HG03469 (cell line): ENCODE measurements around the gene BAIAP2L2.
"Not testable (repeated sequence)": the region's sequence is repeated elsewhere in the genome, so short reads cannot be mapped to it uniquely, and the experiment has no call there.

ENCODE experiments used
- ATAC-seq: cut with Tn5 transposase; IDR thresholded peaks from one replicate; pipeline ENCODE4 v1.9.1; 2021; ENCODE audit warnings: mild to moderate bottlenecking, moderate library complexity, moderate number of reproducible peaks; ENCODE audit not compliant: unreplicated experiment

Gene BAIAP2L2

DNA sequence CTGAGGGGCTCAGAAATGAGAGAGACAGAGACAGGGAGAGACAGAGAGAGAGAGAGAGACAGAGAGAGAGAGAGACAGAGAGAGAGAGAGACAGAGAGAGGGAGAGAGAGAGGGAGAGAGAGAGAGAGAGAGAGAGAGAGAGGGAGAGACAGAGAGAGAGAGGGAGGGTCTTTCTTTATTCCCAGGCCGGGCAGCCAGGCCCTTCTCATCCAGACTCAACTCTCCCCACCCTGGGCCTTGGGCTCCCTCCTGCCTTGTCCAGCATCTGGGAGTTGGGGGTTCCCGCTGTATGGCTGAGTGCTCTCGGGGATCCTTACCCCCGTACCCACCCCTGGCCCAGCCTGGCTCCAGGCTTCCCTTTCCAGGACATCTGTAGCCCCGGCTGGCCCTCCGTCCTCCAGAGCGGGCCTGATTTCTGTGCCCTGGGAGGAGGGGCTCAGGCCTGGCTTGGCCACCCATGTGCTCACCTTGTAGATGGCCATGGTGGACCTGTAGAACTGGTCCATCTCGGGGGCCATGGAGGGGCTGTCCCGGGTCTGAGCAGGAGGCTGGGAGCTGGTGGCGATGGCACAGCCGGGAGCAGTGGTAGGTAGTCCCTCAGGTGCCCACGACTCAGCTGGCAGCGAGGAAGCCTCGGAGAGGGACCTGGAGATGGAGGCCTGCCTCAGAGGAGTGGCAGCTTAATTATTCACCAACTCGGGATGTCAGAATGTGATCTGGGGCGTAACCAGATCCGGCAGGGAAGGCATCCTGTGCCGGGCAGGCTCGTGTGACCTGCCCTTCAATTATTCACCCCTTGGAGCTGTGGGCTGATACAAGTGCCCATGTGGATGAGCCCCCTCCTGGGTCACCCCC lies at the start of gene BAIAP2L2:
BAIAP2L2 (minus strand) TSS at position 677 of the 855 bp plus-strand sequence; CDS start at position 518, 159 bp downstream.
- no peak for ATAC-seq

DNA sequence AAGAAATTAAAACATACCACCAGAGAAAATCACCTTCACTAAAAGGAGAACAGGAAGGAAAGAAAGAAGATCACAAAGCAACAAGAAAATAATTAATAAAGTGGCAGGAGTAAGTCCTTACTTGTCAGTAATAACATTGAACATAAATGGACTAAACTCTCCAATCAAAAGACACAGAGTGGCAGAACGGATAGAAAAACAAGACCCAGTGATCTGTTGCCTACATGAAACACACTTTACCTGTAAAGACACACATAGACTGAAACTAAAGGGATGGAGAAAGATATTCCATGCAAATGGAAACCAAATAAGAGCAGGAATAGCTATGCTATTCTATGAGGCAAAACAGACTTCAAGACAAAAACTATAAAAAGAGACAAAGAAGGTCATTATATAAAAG lies 45.2 kb upstream of the BAIAP2L2 start:
- no peak for ATAC-seq

DNA sequence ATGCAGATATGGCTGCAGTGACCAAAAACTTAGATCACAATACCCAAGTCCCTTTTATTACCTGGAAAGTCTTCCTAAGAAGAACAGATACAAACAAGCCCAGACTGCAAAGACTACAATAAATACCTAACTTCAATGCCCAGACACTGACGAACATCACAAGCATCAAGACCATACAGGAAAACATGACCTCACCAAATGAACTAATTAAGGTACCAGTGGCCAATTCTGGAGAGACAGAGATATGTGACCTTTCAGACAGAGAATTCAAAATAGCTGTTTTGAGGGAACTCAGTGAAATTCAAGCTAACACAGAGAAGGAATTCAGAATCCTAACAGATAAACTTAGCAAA lies 44.1 kb upstream of the BAIAP2L2 start:
- ATAC-seq: not testable (repeated sequence)

- no peak for ATAC-seq
Observed at GRCh38 chr22:38153821-38154562, 43.5 kb upstream of the BAIAP2L2 start.

DNA sequence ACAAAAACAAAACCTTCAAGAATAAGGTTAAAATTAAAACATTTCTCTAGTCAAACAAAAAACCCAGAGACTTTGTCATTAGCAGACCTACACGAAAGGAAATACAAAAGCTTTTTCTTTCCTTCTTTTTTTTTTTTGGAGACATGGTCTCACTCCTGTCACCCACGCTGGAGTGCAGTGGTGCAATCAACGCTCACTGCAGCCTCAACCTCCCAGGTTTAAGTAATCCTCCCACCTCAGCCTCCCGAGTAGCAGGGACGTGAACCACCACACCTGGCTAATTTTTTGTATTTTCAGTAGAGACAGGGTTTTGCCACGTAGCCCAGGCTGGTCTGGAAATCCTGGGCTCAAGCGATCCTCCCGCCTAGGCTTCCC lies 40.6 kb upstream of the BAIAP2L2 start:
- ATAC-seq: no peak

- ATAC-seq: no peak
Observed at GRCh38 chr22:38148245-38148644, 37.8 kb upstream of the BAIAP2L2 start.

- not testable (repeated sequence) for ATAC-seq
Observed at GRCh38 chr22:38146166-38146565, 35.7 kb upstream of the BAIAP2L2 start.

GRCh38 chr22:38144025-38144405 lies 33.5 kb upstream of the BAIAP2L2 start:
- ATAC-seq: no peak

- ATAC-seq: no peak
Observed at GRCh38 chr22:38142606-38143005, 32.1 kb upstream of the BAIAP2L2 start.

DNA sequence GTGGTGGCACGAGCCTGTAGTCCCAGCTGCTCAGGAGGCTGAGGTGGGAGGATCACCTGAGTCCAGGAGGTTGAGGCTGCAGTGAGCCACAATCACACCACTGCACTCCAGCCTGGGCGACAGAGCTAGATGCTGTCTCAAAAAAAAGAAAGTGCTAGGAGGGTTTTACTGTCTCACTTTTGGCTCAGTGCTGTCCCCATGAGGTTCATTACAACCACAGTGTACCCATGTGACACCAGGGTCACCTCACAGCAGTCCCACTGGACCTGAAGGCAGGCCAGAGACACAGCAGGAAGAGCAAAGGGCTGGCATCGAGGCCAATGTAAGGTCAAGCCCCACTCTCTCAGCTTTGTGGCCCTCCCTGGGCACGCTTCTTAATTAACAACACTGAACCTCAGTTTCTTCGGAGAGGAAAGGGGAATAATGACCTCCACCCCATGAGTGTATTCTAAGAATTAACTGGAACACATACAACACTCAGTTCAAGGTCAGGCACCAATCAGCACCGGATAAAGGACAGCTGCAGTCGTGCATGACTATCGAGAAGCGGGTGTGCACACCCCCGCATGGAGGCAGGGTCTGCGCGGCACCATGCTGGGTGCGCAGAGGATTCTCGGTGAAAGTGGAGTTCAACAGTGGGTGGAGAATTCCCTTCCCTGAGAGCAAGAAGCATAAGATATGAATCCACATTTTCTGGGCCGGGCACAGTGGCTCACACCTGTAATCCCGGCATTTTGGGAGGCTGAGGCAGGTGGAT lies 30.9 kb upstream of the BAIAP2L2 start:
- ATAC-seq: no peak

GRCh38 chr22:38139901-38140300 lies 29.4 kb upstream of the BAIAP2L2 start:
- no peak for ATAC-seq

DNA sequence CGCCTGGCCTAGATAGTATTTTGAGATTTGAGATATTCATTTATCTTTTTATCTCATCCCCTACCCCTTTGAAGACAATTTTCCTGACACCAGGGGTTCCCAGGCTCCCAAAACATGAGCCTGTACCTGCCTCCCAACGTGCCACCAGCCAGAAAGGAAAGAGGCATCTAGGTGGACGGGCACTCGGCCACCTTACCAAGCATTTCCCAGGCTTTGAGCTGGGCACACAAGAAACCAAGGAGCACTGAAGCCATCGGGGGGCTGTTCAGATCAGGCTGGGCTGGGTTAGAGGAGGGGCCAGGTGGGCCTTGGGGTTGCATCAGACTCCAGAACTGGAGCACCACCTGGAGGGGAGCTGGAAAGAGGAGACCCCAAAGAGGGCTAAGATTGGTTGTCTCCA lies 28.5 kb upstream of the BAIAP2L2 start:
- ATAC-seq: no peak

GRCh38 chr22:38137876-38138687 lies 27.6 kb upstream of the BAIAP2L2 start:
- ATAC-seq: no peak

DNA sequence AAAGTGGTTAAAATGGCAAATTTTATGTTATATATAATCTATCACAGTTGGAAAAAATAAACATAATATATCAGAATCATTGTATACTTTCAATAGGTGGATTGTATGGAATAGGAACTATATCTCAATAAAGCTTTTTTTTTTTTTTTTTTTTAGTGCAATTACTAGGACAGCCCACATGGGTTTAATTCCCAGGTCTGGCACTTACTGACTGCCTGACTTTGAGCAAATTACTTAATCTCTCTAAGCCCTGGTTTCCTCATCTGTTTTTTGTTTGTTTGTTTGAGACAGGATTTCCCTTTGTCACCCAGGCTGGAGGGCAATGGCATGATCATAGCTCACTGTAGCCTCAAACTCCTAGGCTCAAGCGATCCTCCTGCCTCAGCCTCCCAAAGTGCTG lies 26.1 kb upstream of the BAIAP2L2 start:
- no peak for ATAC-seq

DNA sequence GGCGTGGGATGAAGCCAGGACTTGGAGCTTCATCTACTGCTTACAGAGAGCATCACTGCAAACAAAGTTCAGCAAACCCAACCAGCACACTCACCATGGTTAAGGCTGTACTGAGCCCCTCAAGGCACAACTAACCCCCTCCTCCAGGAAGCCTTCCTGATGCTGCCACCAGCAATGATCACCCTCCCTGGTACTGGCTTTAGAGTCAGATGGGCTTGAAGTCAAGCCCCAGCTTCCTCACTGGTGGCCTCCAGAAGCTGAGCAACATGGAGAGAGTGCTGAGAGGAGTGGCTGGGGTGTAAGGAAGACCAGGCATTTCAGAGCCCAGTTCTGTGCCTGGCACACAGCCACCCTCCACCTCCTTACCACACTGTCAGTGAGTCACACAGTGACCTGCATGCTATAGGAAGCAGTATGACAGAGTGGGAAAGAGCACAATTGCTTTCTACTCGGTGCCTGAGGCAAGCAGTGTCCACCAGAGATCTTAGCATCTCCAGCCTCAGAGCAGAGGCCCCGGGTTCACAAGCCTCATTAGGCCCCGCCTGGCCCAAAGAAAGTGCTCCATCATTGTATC lies 24.7 kb upstream of the BAIAP2L2 start:
- ATAC-seq: no peak

- ATAC-seq: no peak
Observed at GRCh38 chr22:38133331-38133730, 22.8 kb upstream of the BAIAP2L2 start.

- no peak for ATAC-seq
Observed at GRCh38 chr22:38132794-38133193, 22.3 kb upstream of the BAIAP2L2 start.

- no peak for ATAC-seq
Observed at GRCh38 chr22:38132136-38132535, 21.7 kb upstream of the BAIAP2L2 start.

DNA sequence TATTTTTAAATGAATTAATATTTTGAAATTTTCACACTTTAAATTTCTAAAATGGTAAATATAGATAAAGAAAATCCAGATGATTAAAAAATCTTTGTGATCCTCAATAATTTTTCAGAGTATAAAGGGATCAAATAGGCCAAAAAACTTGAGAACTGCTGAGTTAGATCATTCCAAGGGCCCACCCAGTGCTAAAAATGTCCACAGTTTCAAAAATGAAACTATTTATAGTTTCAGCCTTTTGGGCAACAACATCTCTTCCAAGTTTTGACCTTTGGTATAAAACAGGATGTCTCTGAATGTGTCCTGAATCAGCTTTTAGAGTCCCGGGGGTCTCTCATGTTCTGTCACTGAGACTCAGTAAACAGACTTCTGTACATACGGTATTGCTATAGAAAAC lies 20.9 kb upstream of the BAIAP2L2 start:
- ATAC-seq: no peak

DNA sequence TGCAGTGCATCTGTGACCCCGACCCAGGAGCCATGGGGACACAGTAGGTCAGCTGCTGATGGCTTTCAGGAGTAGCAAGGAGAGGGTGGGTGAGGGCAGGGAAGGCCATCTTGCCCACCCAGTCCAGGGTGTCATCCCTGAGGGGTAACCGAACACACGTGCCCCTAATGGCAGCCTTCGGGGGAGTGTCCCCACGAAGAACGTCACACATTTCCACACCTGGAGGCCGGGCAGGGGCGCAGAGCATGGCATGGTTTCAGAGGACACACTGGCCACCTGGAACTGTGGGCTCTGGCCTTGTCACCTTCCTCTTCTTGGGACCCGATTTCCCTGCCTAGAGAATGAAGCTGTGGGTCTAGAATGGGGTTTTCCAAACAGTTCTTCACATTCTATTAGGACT lies 19.4 kb upstream of the BAIAP2L2 start:
- ATAC-seq: no peak
